PC-3 (cell line): ENCODE measurements around the gene SSRP1.

Source experiments
- CTCF ChIP-seq: fragments of 300-600 bp; sonication (generic); conservative IDR thresholded peaks from 2 replicates; pipeline ENCODE4 v1.5.1; 2017; ENCODE audit warnings: antibody characterized with exemption, low read depth, mild to moderate bottlenecking, low read length
- EZH2 ChIP-seq: fragments of 300-600 bp; sonication (generic); IDR thresholded peaks from one replicate; pipeline ENCODE4 v1.6.1; 2017; ENCODE audit warnings: antibody characterized with exemption, mild to moderate bottlenecking, low read length; ENCODE audit not compliant: unreplicated experiment
- EZH2phosphoT487 ChIP-seq: fragments of 300-600 bp; sonication (generic); IDR thresholded peaks from 2 replicates; pipeline ENCODE4 v1.6.1; 2018; ENCODE audit warnings: mild to moderate bottlenecking, antibody characterized with exemption, low read length, borderline replicate concordance

DNA sequence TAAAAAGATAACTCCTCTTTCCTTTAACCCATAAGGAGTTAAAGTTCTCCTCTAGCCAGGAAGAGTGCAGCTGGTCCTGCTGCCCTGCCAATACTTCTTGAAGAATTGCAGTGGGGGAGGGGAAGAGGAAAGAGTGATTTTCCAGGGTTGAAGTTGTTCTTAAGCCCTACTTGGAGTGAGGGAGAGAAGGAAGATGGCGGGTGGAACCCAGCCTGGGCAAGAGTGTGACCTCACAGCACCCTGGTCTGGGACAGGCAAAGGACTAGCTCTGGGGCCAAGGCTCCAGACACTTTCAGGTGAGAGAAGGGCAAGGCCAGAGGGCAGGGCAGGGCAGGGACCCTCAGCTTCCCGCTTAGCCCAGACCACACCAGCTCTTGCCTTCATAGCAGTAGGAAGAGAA, 17.5 kb downstream of the SSRP1 start:
- TF ChIP-seq CTCF = no peak
- TF ChIP-seq EZH2phosphoT487 = no peak
- TF ChIP-seq EZH2 = no peak
